ENCODE data around the gene SCAMP5.
A peak's percentile ranks its signal among the peaks of the same experiment; 100 is the strongest.

The SCAMP5 gene

DNA sequence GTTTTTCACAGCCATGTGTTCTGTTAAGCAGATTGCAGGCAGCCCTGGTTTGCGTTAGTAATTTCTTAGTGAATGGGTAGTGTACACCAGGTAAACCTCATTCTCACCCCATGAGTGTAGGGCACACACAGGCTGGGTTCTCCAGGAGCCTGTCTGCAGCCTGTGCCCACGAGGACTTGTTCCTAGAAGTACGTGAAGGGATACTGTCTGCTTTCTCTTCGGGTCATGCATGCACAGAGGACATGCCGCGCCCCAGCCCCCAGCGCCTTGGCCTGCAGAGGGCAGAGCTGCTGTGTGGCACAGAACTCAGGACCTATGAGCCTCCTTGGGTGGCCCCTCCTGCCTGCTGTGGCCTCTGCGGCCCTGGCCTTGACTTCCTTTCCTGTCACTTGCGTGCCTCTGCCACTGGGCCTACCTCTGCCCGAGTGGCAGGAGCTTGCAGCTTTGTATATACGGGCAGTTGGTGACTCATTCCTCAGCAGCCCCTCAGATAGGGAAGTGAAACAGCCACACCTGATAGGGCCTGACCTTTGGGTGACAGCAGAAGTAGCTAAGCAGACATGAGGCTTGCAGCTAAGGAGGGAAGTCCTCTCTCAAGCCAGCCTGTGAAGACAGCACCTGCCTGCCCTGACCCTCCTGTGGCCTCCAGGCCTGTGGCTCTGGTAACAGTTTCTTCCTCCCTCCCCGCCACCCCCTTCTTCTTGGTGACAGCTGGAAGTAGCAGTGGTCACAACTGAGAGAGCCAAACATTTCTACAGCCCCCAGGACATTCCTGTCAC lies 47.6 kb downstream of the SCAMP5 start:
- Histone ChIP-seq H3K9ac (ENCODE audit: low read length) (peak overlapping the region; percentile 63), H3K27me3 (ENCODE audit: control insufficient read depth, insufficient read depth, low read length) (no peaks in the 10 kb centered on the region), H3K36me3 (ENCODE audit: control insufficient read depth, insufficient read depth, low read length) (no peaks in the 10 kb centered on the region), H3K9me3 (ENCODE audit: control insufficient read depth, low read length) (no peaks in the 10 kb centered on the region), H3K4me1 (ENCODE audit: control insufficient read depth, insufficient read depth, low read length) (peaks cover 67% of the 10 kb centered on the region), H3K4me3 (ENCODE audit: low read length) (peak overlapping the region; percentile 31)

DNA sequence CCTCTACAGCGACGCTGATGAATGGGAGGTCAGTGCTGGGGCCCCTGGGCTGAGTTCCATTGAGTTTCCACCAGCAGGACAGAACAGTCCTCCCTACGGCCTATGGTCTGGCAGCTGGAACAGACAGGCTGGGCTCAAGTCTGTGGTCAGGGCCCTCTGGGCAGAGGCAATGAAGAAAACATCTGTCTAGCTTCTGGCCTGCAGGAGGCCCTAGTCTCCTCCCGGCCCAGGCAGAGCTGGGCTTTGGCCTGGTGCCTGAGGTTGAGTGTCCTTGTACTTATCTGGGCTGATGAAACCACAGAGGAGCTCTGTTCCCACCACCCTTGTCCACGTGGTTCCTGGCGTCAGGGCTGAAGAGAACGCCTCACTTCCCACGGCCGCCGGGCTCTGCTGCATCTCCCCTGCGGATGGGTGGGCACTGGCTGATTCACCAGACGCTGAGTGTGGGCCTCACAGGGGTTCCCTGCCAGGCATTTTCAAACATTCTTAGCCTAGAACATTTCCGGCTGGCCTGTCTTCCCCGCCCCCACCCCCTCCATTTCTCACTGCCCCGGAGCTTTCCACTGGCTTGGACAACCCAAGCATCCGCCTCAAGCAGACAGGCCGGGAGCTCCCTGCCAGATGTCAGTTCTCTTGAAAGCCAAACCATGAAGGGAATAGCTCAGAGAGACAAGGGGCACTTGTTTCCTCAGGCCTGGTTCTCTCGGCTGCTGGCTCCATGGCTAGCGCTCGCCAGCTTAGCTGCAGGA lies 48.3 kb downstream of the SCAMP5 start:
- no peaks in the 10 kb centered on the region for H3K9me3 ChIP-seq (ENCODE audit: control insufficient read depth, low read length)
- peaks cover 69% of the 10 kb centered on the region for H3K4me1 ChIP-seq (ENCODE audit: control insufficient read depth, insufficient read depth, low read length)
- H3K9ac ChIP-seq (ENCODE audit: low read length), result peak overlapping the region; percentile 63
- H3K4me3 ChIP-seq (ENCODE audit: low read length), result peak overlapping the region; percentile 31
- H3K36me3 ChIP-seq (ENCODE audit: control insufficient read depth, insufficient read depth, low read length), result peaks cover 2% of the 10 kb centered on the region
- no peaks in the 10 kb centered on the region for H3K27me3 ChIP-seq (ENCODE audit: control insufficient read depth, insufficient read depth, low read length)

DNA sequence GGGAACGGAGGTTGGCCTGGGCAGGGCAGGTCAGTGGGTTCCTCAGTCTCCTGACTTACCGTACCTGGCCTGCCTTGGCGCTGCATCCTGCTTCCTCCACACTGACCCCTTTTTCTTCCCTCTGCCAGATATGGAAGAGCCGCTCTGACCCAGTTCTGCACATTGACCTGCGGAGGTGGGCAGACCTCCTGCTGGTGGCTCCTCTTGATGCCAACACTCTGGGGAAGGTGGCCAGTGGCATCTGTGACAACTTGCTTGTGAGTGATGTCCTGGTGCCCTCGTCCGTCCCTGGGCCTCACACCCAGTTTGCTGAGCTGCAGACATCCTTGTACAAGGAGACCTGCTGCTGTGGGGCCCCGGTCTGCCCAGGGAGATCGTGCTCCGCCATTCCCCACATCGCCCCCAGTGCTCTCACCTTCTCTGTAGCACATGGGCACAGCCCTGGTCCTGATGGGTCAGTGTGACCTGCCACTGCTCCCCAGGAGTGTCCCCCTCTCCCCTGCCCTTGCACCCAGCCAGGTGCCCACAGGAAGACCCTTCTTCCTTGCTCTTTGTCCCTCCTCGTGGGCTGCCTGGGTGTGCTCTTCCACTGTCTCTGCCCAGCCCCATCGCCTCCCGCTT lies 49.0 kb downstream of the SCAMP5 start:
- peak overlapping the region; percentile 2 for H3K4me3 ChIP-seq (ENCODE audit: low read length)
- peaks cover 7% of the 10 kb centered on the region for H3K36me3 ChIP-seq (ENCODE audit: control insufficient read depth, insufficient read depth, low read length)

DNA sequence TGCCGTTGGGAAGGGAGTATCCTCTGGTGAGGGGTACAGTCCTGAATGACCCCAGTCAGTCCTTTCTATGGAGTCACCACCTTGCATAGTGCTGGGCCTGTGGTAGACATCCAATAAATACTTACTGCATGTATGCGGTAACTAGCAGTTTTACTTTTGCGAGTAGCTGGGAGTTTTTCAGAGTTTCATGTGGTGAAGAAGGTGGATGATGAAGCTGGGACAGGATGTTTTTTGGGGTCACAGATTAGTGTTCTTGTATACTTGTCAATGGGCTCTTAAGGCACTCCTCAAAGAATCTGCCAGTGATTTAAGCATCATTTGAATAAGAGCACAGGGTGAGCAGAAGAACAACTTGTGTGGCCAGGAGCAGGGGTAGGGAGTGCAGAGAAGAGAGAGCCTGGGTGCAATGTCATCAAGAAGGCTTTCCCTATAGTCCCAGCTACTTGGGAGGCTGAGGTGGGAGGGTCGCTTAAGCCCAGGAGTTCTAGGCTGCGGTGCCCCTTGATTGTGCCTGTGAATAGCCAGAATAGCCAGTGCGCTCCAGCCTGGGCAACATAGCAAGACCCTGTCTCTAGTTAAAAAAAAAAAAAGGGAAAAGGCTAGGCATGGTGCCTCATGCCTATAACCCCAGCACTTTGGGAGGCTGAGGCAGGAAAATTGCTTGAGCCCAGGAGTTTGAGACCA lies 50.1 kb downstream of the SCAMP5 start:
- Histone ChIP-seq H3K9ac (ENCODE audit: low read length) (no peak overlapping the region), H3K9me3 (ENCODE audit: control insufficient read depth, low read length) (no peaks in the 10 kb centered on the region), H3K27me3 (ENCODE audit: control insufficient read depth, insufficient read depth, low read length) (no peaks in the 10 kb centered on the region), H3K4me3 (ENCODE audit: low read length) (no peak overlapping the region), H3K36me3 (ENCODE audit: control insufficient read depth, insufficient read depth, low read length) (peaks cover 7% of the 10 kb centered on the region), H3K4me1 (ENCODE audit: control insufficient read depth, insufficient read depth, low read length) (peaks cover 65% of the 10 kb centered on the region)

More for the DNA sequence above, 49.0 kb downstream of the SCAMP5 start:
- H3K9me3 ChIP-seq (ENCODE audit: control insufficient read depth, low read length), result no peaks in the 10 kb centered on the region
- no peaks in the 10 kb centered on the region for H3K27me3 ChIP-seq (ENCODE audit: control insufficient read depth, insufficient read depth, low read length)
- peaks cover 65% of the 10 kb centered on the region for H3K4me1 ChIP-seq (ENCODE audit: control insufficient read depth, insufficient read depth, low read length)
- H3K9ac ChIP-seq (ENCODE audit: low read length), result peak overlapping the region; percentile 63

DNA sequence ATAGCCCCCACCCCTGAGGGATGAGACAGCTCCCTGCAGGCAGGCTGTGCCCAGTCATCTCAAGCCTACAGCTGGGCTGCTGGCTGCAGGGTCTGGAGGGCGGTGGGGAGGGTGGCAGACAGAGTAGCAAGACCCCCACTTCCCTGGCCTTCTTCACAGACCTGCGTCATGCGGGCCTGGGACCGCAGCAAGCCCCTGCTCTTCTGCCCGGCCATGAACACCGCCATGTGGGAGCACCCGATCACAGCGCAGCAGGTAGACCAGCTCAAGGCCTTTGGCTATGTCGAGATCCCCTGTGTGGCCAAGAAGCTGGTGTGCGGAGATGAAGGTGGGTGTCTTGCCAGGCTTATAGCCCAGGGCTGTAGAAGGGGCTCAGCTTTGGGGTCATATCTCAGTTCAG lies 53.0 kb downstream of the SCAMP5 start:
- no peak overlapping the region for H3K9ac ChIP-seq (ENCODE audit: low read length)
- H3K4me3 ChIP-seq (ENCODE audit: low read length), result no peak overlapping the region
- no peaks in the 10 kb centered on the region for H3K27me3 ChIP-seq (ENCODE audit: control insufficient read depth, insufficient read depth, low read length)
- H3K9me3 ChIP-seq (ENCODE audit: control insufficient read depth, low read length), result no peaks in the 10 kb centered on the region
- H3K4me1 ChIP-seq (ENCODE audit: control insufficient read depth, insufficient read depth, low read length), result peaks cover 44% of the 10 kb centered on the region
- H3K36me3 ChIP-seq (ENCODE audit: control insufficient read depth, insufficient read depth, low read length), result peaks cover 7% of the 10 kb centered on the region

DNA sequence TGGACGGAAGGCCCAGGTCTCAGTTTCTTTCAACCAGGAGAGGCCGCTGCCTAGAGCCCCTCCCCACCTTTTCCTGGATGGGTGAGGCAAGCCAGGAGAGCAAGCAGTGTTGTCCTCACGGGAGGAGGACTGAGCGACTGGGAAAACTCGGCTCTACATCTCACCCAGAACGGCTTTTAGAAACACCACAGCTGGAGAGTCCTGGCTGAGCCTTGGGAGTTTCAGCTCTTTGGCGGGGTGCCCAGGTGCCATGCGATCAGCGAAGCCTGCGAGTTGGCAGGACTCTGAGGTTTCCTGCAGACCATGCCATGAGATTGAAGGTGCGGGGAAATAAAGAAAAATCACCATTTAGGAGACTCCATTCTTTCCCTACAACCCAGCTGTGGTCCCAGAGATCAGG lies 54.0 kb downstream of the SCAMP5 start:
- Histone ChIP-seq H3K4me3 (ENCODE audit: low read length) (no peak overlapping the region), H3K9me3 (ENCODE audit: control insufficient read depth, low read length) (no peaks in the 10 kb centered on the region), H3K27me3 (ENCODE audit: control insufficient read depth, insufficient read depth, low read length) (no peaks in the 10 kb centered on the region), H3K4me1 (ENCODE audit: control insufficient read depth, insufficient read depth, low read length) (peaks cover 34% of the 10 kb centered on the region), H3K36me3 (ENCODE audit: control insufficient read depth, insufficient read depth, low read length) (peaks cover 7% of the 10 kb centered on the region), H3K9ac (ENCODE audit: low read length) (no peak overlapping the region)

DNA sequence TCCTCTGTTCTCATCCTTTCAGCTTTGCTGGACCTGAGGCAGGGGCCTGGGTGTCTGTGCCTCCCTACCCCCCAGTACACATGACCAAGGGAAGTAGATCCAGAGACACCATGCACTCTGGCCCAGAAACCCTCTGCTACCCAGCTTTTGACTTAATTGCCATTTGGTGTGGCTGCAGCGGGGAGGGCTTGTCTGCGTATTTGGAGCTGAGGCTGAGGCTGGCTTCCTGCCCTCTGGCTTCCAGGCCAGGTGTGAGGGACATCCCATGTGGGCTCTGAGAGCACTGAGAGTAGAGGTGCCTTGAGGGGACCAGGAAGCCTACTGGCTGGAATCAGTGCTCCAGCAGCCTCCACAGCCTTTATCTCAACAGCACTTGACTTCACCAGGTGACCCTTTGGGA lies 54.9 kb downstream of the SCAMP5 start:
- H3K9ac ChIP-seq (ENCODE audit: low read length), result no peak overlapping the region
- H3K36me3 ChIP-seq (ENCODE audit: control insufficient read depth, insufficient read depth, low read length), result peaks cover 7% of the 10 kb centered on the region
- H3K9me3 ChIP-seq (ENCODE audit: control insufficient read depth, low read length), result no peaks in the 10 kb centered on the region
- no peak overlapping the region for H3K4me3 ChIP-seq (ENCODE audit: low read length)
- H3K27me3 ChIP-seq (ENCODE audit: control insufficient read depth, insufficient read depth, low read length), result no peaks in the 10 kb centered on the region
- peaks cover 28% of the 10 kb centered on the region for H3K4me1 ChIP-seq (ENCODE audit: control insufficient read depth, insufficient read depth, low read length)

DNA sequence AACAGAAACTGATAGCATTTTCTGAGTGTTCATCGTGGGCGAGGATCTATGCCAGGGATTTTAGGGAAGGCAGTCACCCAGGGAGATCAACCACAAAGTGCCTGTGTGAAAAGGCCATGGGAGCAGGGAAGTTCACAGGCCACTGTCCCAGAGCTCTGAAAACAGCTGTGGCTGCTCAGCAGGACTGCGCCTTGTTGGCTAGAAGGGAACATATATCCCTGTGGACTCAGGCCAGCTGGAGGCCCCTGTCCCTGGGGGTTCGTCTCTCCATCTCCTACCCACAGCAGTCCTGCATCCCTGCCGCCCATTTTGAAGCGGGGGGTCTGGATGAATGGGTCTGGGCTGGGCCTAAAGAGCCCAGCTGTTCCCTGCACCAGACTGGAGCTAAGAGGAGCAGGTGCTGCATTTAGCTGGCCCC lies 55.8 kb downstream of the SCAMP5 start:
- no peaks in the 10 kb centered on the region for H3K9me3 ChIP-seq (ENCODE audit: control insufficient read depth, low read length)
- no peak overlapping the region for H3K9ac ChIP-seq (ENCODE audit: low read length)
- peaks cover 7% of the 10 kb centered on the region for H3K36me3 ChIP-seq (ENCODE audit: control insufficient read depth, insufficient read depth, low read length)
- peaks cover 25% of the 10 kb centered on the region for H3K4me1 ChIP-seq (ENCODE audit: control insufficient read depth, insufficient read depth, low read length)
- no peak overlapping the region for H3K4me3 ChIP-seq (ENCODE audit: low read length)
- no peaks in the 10 kb centered on the region for H3K27me3 ChIP-seq (ENCODE audit: control insufficient read depth, insufficient read depth, low read length)

DNA sequence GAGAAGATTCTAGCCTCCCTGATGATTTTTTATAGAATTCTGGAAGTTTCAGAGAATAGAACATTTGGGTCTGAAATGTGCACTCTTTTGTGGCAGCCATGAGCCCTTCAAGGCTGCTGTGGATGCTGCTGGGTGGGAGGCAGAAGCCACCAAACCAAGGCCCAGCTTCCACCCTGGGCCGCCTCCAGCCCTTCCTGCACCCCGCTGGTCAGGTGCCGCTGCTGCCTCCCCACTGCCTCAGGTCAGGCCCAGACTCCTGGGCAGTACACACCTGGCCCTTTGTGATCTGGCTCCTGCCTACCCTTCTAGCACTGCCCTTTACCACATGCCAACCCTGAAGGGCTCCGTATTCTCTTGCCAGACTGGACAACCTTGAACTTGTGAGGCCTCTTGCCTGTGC lies 56.3 kb downstream of the SCAMP5 start:
- Histone ChIP-seq H3K9me3 (ENCODE audit: control insufficient read depth, low read length) (no peaks in the 10 kb centered on the region), H3K4me1 (ENCODE audit: control insufficient read depth, insufficient read depth, low read length) (peaks cover 20% of the 10 kb centered on the region)

DNA sequence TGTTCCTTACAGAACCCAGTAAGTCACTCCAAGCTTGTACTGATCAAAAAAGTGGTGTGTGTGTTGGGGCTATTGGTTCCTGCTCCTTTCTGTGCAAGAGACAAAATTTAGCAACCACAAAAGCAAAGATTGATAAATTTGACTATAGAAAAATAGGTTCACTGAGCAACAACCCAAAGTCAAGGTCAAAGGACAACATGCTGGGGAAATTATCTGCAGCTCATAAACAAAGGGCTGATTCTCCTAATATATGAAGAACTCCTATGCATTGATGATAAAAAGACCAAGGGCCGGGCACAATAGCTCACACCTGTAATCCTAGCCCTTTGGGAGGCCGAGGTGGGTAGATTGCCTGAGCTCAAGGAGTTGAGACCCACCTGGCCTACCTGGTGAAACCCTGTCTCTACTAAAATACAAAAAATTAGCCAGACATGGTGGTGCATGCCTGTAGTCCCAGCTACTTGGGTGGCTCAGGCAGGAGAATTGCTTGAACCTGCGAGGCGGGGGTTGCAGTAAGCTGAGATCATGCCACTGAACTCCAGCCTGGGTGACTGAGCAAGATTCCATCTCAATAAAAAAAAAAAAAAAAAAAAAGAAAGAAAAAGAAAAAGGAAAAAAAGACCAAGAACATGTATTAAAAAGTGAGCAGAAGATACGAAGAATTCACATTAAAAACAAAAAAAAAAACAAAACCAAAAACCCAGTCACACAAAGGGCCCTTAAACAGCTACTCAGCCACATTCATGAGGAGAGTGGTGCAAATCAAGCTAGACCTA lies 57.8 kb downstream of the SCAMP5 start:
- H3K27me3 ChIP-seq (ENCODE audit: control insufficient read depth, insufficient read depth, low read length), result no peaks in the 10 kb centered on the region
- H3K36me3 ChIP-seq (ENCODE audit: control insufficient read depth, insufficient read depth, low read length), result peaks cover 7% of the 10 kb centered on the region
- peaks cover 5% of the 10 kb centered on the region for H3K4me1 ChIP-seq (ENCODE audit: control insufficient read depth, insufficient read depth, low read length)
- H3K9ac ChIP-seq (ENCODE audit: low read length), result no peak overlapping the region
- no peaks in the 10 kb centered on the region for H3K9me3 ChIP-seq (ENCODE audit: control insufficient read depth, low read length)
- H3K4me3 ChIP-seq (ENCODE audit: low read length), result no peak overlapping the region

More for the DNA sequence above, 56.3 kb downstream of the SCAMP5 start:
- no peaks in the 10 kb centered on the region for H3K27me3 ChIP-seq (ENCODE audit: control insufficient read depth, insufficient read depth, low read length)
- H3K9ac ChIP-seq (ENCODE audit: low read length), result no peak overlapping the region
- no peak overlapping the region for H3K4me3 ChIP-seq (ENCODE audit: low read length)
- peaks cover 7% of the 10 kb centered on the region for H3K36me3 ChIP-seq (ENCODE audit: control insufficient read depth, insufficient read depth, low read length)

DNA sequence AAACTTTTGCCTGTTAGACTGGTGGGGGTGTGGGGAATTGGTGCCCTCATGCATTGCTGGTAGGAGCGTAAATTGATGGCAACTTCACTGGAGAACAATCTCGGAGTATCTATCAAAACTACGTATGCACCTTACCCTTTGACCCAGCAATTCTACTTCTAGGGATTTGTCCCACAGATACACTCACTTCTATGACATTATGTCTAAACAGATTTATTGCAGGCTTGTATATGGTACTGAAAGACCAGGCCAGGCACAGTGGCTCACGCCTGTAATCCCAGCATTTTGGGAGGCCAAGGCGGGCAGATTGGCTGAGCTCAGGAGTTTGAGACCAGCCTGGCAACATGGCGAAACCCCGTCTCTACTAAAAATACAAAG lies 58.4 kb downstream of the SCAMP5 start:
- Histone ChIP-seq H3K36me3 (ENCODE audit: control insufficient read depth, insufficient read depth, low read length) (peaks cover 4% of the 10 kb centered on the region), H3K9me3 (ENCODE audit: control insufficient read depth, low read length) (no peaks in the 10 kb centered on the region), H3K9ac (ENCODE audit: low read length) (no peak overlapping the region), H3K4me3 (ENCODE audit: low read length) (no peak overlapping the region), H3K4me1 (ENCODE audit: control insufficient read depth, insufficient read depth, low read length) (no peaks in the 10 kb centered on the region), H3K27me3 (ENCODE audit: control insufficient read depth, insufficient read depth, low read length) (no peaks in the 10 kb centered on the region)
